UCSD-AML1 (cell line): ENCODE results near the gene LCORL.
"Not testable (repeated sequence)": the region's sequence is repeated elsewhere in the genome, so short reads cannot be mapped to it uniquely, and the experiment has no call there.

Experiments
- DNase-seq: peaks from one replicate; lab custom pipeline; 2025; ENCODE audit not compliant: unreplicated experiment; lab: John Stamatoyannopoulos, UW

LCORL gene

DNA sequence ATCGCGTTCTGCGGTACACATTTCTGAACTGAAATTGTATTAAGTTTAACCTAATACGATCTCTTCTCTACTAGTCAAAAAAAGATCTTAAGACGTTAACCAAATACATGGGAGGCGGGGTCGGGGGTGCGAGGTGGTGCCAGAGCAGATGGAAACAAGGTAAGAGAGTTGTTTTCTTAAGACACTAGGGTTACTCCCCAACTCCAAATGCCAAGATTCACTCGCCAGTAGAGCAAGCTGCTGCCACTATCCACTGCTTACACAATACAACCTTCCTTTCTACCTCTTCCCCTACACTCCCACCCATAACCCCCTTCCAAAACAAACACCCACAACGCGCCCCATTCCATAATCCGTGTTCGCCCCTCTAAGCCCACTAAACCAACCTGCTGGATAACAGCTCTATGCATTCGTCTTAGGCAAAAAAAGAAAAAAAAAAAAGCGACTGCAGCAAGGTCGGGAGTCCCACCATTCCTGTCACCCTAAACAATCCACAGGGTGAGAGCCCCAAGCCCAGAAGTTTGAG lies 1.3 kb downstream of the LCORL start:
- DNase-seq: peak; percentile 35

DNA sequence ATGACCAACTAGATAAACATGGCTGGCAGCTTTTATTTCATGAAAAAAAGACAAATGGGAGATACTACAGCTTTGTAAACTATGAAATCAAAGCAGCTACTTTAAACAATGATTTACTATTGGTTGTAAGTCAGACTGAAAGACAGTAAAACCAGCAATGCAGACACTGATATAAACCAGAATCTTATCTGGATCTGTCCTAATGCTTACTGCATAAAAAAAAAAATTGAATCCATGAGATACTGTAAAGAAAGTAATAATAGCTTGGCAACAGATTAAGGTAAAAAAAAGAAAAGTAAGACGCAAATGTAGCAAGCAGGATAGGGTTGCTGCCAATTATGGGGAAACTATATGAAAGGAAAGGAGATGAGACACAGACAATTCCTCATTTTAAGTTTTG lies 7.3 kb downstream of the LCORL start:
- no peak for DNase-seq

DNA sequence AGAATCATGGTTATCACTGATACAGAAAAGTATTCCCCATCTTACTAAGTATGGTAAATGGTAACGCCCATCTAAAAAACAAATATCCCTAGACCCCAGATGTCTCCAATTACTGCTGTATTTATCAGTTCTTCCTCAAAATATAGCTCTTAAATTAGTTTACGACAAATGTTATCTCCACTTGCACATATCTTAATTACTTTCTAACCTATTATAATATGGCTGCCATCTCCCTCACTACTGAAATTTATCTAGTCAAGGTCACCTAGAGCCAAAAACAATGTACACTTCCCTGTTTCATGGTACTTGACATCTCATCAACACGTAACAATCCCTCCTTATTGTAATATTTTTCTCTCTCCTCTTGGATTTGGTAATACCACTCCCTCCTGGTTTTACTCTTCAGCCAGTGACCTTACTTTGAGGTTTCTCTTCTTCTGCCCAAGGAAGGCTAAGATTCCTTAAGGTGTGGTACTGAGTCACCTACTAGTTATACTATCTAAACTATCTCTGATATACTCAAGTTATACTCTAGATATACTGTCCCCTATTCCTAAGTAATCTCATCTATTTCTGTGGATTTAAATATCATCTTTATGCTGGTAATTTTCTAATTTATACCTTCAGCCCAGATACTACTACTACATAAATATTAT lies 8.6 kb downstream of the LCORL start:
- no peak for DNase-seq

DNA sequence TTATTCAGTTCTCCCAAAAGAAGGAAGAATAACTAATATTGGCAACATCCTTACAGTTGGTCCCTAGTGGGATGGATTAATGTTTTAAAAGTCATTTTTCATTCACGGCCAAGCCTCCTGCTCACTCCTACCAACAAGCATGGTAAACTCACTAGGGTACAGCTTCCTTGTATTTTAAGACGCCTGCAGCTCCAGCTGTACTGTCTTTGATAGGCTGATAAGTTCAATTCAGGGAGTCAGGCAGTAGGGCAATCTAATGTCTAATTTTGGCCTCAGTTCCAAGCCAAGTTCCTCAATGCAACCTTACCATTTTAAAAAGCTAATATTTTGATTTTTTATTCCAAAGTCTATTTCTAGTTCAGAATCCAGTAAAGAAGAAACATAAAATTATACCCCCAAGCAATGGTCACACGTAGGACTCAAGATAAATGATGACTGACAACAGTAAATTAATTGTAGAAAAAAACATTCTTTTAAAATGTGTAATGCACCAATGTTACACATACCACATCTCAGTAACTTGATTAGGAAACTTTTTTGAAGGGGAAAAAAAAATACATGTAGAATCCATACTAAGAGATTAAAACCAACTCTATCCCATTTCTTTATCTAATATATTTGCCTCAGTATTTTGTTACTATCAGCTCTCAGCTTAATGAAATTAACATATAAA lies 9.3 kb downstream of the LCORL start:
- no peak for DNase-seq

DNA sequence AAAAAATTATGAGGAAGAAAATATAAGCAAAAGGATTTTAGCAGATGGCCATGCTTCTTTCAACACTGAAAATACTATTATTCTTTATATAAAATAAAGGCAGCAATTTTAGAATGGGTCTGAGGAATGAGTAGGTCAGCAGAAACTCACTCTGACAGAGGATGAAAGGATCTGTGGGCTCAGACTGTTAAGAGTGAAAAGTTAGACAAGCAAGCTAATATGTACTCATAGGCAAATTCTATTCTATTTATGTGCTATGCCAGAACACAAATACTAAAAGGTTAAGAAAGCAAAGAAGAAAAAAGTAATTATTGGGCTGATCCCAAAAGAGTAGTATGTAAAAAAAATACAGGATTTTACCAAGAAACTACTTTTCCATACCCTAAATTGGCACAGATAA lies 13.9 kb downstream of the LCORL start:
- DNase-seq: no peak

DNA sequence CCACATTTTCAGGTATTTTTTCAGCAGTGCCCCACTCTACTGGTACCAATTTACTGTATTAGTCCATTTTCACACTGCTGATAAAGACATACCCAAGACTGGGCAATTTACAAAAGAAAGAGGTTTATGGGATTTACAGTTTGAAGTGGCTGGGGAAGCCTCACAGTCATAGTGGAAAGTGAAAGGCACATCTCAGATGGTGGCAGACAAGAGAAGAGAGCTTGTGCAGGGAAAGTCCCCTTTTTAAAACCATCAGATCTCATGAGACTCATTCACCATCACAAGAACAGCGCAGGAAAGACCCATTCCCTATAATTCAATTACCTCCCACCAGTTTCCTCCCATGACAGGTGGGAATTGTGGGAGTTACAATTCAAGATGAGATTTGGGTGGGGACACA lies 15.1 kb downstream of the LCORL start:
- DNase-seq: not testable (repeated sequence)

DNA sequence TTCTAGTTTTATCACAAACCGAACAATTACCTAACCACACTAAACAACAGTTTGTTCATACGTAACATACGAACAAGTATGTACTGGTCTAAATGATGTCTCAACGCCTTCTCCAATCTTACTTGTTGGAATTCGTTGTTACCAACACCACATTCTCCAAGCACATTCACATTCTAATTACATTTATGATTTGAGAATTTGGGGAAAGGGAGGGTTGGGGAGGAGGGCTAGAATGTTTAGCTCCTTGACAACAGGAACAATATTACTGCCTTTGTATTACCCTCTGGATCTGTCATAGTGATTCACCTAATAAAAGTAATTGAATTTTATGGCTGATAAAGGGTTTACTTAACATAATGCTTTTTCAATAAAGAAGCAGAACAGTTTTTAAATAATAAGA lies 24.4 kb downstream of the LCORL start:
- DNase-seq: no peak

DNA sequence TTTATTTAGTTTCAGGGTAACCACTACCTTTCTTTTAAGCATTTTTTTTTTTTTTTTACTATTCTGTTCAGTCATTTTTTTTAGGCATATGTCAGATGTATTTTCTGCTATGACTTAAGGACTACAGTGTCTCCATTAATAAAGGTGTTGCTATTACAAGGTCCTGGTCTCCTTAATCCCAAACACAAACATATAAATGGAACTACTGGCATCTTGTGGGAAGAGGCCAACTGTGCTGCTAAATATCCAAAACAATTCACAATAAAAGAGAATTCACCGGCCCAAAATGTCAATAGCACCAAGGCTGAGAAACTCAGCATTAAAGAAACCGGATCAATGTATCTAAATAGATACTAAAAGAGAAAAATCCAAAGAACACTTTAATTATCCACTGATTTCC lies 26.4 kb downstream of the LCORL start:
- DNase-seq: no peak

DNA sequence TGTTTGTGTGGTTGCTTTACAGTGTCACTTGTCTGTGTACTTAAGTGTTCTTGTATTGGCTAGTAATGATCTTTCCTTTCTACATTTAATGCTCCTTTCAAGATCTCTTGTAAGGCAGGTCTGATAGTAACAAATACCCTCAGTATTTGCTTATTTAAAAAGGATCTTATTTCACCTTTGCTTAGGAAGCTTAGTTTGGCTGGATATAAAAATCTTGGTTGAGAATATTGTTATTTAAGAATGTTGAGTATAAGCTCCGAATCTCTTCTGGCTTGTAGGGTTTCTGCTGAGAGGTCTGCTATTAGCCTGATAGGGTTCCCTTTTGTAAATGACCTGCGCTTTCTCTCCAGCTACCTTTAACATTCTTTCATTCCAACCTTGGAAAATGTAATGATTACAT lies 35.7 kb downstream of the LCORL start:
- no peak for DNase-seq

DNA sequence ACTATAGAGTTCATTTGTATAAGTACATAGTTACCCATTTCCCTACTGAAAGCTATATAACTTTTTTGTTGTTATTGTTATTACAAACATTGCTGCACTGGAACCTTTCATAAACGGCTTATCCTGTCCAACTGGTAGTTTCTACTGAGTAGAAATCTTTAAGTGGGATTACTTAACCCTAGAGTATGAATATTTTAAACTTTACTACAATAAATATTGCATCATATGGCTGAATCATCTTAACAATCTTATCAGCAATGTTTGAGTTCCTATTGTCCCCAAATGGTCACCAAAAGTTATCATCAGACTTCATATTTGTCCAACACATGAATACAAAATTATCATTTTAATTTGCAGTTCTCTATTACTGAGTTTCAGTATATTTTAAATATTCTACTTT lies 40.5 kb downstream of the LCORL start:
- DNase-seq: no peak

DNA sequence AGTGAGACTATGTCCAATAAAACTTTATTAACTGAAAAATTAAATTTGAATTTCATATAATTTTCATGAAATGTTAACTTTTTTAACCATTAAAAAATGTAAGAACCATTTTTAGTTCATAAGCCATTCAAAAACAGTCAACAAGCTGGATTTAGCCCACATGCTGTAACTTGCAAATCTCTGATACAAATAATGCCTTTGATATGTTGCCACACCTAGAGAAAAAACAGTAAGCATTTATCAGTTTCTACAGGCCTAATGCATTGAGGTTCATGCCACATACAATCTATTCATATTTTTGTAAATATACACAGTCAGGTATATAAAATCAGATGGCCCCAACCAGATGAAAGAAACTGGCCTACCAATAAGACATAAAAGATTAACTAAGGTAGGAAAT lies 52.8 kb downstream of the LCORL start:
- DNase-seq: no peak

DNA sequence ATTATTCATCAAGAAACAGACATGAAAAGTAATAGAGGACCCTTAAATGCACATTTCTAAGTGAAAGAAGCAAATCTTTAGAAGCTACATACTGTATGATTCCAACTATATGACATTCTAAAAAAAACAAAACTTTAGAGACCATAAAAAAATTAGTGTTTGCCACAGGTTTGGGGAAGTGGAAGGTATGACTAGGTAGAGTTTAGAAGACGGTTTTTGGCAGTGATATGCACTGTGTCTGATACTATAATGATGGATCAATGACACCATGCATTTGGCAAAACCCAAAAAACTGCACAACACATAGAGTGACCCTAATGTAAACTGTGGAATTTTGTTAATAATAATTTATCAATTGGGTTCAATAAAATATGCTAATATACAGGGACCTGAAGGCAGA lies 54.5 kb downstream of the LCORL start:
- DNase-seq: no peak

DNA sequence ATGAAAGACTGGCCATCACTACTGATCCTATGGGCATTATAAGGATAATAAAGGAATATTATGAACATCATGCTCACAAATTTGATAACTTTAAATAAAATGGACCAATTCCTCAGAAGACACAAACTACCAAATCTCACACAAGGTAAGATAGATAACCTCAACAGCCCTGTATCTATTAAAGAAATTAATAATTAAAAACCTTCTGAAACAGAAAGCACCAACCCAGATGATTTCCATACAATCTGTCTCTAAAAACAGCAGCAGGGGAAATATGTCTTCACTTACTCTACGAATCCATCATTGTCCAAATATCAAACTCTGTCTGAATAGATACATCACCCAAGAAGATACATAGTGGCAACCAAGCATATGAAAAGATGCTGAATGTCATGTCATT lies 55.2 kb downstream of the LCORL start:
- no peak for DNase-seq

DNA sequence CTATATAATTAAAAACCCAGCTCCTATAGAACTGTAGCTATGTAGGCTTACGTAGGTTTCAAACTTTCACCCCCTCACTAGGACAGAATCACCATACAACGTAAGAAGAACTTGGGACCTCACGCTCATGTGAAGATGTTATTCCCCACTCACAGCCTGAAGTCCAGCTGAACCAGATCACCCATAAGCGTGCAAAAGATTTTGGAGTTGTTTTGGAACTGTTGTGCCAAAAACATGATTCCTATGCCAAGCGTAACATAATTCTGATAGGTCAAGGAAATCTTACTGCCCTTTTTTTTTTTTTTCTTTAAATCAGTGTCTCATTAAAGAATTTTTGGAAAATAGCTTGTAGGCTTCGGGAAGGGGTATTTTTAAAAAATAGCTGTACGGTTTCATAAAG lies 57.0 kb downstream of the LCORL start:
- no peak for DNase-seq

DNA sequence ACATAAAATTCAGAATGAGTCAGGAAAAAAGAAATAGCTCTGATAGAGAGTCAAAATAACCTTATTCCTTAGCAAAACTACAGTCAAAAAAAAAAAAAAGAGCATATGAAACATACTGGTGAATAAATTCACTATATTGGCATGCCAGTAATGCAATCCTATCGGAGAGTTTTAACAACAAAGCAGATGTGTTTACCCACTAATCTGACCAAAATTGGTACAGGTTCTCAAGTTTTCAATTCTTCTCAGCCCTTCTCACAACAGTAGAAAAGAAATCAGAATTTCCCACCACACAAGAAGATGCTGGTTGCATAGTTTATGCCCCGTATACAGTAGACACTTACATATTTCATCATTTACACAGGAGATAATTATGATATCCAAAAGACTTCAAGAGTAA lies 59.4 kb downstream of the LCORL start:
- no peak for DNase-seq

DNA sequence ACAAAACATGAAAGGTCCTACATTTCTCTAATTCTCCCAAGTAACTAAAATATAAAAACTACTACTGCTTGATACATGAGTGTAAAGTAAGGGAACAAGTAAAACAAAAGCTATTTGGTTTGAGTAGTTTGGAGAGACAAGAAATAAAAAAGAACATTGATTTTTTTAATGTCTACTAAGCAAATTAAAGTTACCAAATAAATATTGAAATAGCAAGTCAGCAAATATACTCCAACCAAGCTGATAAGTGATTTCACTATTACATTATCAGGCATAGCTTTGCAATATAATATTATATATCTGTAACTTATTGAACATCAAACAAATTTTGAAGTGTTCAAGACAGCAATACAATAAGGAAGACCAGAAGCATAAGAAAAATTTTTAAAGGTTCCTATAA lies 60.3 kb downstream of the LCORL start:
- no peak for DNase-seq

DNA sequence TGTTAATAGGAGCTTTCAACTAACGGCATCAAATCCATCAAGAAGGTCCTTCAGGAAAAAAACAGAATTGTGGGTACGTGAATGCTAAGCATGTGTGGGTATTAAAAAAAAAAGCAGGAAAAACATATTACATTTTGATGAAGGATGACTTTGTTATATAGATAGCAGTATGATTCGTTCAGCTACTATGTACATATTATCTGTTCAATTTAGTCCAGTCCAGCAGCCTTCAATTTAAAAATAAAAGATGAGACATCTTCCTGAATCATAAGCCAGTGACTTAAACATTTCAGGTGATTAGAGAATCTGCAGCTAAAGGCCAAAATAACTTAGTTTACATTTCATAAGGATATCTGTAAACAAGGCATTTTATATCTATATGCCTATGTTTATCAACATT lies 63.4 kb downstream of the LCORL start:
- DNase-seq: no peak

DNA sequence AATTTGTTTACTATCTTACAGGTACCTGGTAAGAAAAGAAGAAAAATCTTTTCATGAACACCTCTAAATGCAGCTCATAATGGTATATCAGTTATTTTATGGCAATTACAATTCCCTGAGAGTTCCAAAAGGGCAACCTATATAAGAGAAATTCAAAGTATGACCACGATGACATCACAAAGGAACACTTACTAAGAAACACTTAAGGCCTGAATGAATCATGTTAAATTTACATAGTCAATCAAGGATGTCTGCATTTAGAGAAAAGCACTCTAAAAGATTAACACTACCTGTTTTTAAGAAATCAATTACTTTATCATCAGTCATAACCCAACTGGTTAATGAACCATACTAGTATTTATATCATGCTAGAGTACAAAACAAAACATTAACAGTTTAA lies 63.9 kb downstream of the LCORL start:
- DNase-seq: no peak

DNA sequence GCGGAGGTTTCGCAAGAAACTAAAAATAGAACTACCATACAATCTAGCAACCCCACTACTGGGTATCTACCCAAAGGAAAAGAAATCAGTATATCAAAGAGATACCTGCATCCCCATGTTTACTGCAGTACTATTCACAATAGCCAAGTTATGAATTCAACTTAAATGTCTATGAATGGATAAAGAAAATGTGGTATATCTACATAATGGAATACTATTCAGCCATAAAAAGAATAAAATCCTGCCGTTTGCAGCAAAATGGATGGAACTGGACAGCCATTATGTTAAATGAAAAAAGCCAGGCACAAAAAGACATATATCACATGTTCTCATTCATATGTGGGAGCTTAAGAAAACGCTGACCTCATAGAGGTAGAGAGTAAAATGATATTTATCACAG lies 65.3 kb downstream of the LCORL start:
- no peak for DNase-seq

DNA sequence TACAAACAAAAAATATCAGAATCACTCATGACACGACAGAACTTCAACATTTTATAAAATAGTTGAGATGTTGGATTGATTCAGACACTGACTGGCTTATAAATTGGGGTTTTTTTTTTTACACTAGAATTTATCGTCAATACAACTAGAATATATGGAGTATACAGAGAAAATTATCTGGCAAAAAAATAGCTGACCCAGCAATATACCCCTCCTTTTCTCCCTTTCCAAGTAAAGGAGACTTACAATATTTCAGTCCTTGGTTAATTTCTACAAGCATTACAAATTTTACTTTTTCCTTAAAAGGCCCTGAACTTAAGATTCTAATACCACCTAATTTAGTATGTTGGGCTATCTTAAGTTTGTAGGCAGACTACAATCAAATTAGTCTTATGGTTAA lies 76.3 kb downstream of the LCORL start:
- no peak for DNase-seq

DNA sequence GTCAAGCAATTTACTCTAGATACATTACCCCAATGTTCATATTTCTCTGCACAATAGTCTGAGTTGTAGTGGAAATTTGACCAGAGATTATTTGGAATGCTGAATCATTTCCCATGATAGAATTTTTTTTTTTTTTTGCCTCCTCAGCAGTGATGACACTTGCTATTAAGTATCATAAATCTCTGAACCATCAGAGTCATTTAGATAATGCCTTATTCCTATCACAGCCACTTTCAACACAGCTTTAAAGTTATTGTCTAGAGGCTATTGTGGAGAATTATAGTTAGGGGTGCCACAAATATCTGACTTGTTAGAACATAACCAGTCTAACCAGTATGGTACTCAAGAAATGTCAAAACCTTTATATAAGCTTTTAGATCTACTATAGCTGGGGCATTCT lies 79.8 kb downstream of the LCORL start:
- DNase-seq: no peak

DNA sequence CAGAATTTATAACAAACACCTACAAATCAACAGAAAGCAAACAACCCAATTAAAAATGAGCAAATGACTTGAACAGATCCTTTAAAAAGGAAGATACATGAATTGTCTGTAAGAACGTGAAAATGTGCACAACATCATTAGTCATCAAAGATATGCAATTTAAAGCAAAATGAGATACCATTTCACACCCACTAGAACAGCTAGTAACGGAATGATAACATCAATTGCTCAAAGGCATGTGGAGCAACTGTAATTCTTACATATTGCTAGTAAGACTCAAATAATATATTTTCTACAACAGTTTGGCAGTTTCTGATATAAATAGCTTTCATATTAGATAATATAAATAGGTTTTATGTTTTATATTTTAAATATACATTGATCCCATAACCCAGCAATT lies 82.5 kb downstream of the LCORL start:
- no peak for DNase-seq

DNA sequence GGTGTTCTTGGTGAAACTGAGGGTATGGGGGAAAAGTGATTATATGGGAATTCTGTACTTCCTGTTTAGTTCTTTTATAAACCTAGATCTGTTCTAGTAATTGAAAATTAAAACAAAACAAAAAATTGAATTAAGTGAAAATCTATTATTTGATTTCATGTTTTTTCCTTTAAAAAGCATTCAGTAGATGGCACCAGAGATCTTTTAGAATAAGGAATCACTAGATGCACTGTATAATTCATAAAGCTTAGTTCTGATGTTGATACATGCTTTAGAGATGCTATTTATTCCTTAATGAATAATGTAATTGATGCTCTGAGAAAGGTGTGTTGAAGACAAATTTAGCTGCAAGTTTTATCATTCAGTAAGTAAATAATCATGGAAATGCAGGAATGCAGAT lies 87.3 kb downstream of the LCORL start:
- DNase-seq: no peak
